NCI-H748 treated with DMSO at 0.1 percent for 48 hours (cell line): ENCODE measurements around the gene GDF11.

Experiments used
- DNase-seq: peaks from one replicate; lab custom pipeline; 2025; lab: John Stamatoyannopoulos, UW

GDF11 gene

DNA sequence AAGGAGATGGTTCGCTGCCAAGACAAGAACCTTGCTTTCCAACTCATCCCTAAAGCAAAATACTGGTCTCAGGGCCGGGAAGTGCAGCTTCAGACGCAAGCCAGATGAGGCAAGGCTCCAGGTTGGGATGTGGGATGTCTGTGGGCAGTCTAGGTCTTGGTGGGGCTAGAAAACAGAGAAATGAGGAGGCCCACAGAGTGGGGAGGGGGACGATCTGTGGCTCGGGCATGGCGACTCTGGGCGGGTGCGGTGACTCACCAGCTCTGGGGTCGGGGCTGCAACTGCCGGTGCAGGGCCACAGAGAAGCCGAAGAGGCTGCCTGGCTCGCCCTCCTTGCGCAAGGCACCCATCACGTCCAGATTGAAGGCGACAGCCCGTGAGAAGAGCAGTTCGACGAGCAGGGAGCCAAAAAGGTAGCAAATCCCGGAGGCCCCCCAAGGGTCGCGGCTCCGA is 35.7 kb upstream of the GDF11 start:
- DNase-seq: no peak

DNA sequence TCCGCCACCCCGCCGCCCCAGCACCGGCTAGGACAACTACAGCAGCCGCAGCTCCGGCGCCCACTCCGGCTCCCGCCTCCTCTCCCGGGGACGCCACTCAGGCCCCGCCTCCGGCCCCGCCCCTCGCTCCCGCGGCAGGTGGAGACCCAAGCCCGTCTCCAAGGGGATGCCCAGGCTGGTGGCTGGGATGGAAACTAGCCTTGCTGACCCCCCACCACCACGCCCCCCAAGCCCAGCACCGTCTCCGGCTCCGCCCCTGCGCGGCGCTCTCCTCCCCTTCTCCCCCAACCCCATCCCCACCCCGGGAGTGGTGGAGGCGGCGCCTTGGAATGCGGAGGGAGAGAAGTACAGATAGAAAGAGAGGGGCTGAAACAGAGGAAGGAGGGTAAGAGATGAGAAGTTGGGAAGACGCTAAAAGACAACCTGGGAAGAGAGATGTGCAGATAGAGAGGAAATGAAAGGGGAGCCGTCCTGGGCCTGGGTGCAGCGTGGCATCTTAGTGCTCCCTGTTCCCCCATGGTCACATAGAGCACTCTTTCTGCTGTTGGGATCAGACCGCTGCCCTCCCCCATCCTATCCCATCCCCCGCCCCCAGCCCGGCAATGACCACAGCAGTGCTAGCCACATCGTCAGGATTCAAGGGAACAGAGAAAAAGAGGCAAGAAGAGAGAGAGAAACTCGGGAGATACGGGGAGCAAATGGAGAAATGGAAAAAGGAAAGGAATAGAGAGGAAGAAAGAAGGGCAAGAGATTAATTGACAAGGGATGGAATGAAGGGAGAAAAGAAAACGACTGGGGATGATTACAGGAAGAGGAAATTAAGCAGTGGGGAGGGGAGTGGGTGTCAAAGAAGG is 34.9 kb upstream of the GDF11 start, which contains the start of gene ITGA7:
Gene ITGA7 (minus strand): TSS at position 64 of the 854 bp plus-strand sequence. CDS start 222 bp downstream, outside the sequence.
- DNase-seq: peak; percentile 78

DNA sequence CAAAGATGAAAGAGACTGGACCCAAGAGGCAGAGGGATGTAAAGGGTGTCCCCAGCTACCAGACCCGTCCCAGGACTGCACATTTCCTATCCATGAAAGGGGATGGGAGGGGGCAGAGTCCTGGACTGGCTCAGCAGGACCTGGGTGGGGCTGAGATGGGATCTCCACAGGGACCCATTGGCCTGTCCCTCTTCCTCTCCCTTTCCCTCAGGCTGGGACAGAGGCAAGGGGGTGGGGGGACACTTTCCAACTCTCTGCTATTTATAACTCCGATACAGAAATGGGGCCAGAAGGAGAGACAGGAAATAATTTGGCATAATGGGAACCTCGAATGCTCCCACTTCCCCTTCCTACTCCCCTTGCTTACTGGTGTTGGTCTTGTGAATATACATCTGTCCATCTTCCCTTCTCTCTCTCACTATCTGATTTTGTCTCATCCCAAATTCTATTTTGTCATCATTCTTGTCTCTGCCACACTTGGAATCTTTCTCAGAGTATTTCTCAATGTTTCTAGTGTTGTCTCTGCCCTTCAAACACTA is 34.2 kb upstream of the GDF11 start:
- no peak for DNase-seq

DNA sequence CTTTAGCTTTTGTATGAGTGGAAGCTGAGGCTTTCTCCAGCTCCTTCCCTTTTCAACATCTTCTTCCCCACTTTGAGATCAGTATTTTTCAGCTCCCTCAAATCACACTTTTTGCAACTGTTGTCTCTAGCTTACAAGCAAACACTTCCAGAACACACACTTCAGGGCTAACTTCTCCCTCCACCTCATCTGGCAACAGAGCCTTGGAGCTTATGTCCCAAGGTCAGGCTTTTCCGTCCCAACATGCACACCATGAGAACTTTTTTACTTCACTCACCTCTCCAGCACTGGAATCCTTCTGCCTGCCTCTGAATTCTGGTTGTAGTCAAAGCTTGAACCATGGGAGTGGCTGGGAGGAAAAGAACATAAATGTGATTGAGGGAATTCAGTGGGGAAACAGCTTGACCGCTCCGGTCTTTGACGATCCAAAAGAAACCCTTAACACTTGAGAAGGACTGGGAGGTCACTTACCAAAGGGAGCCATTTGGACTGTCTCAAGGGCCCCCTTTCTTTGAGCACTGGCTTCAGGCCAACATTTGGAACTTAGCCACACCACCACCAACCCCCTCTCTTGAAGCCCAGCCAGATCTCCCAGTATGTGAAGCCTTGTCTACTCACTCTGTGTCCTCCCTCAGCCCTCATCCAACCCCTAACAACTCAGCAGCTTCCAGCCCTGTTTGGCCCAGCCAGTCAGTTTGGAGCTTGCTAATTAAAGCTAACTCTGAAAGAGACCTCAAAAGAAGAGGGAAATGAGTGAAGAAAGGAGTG is 31.0 kb upstream of the GDF11 start:
- no peak for DNase-seq

DNA sequence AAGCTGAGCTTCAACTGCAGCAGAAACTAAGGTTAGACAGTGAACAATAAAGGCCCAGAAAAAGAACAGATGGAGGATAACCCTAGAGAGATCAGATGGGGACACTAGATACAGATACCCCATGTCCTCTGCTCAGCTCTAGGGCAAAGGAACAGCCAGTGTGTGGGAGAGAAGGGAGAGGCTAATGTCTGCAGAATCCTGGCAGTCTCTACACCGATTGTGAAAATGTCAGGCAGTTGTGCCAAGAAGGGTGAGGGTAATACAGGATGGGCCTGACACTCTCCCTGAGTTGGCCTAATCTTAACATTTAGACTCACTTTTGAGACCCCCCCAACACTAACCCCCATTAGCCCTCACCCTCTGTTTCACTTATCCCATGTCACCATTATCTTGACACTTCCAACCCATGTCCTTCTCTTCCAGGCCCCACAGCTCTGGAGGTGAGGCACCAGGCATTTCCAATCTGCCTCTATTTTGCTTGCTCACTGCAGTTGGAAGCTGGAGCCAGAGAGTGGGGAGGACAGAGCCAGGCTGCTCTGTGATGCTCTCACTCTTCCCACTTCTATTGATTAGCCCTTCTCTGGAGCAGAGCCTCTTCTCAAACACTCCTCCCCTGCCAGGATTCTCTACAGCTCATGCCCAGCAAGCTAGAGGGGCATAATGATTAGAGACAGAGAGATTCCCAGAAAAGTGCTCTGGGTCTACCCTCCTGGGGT is 30.1 kb upstream of the GDF11 start:
- DNase-seq: no peak

DNA sequence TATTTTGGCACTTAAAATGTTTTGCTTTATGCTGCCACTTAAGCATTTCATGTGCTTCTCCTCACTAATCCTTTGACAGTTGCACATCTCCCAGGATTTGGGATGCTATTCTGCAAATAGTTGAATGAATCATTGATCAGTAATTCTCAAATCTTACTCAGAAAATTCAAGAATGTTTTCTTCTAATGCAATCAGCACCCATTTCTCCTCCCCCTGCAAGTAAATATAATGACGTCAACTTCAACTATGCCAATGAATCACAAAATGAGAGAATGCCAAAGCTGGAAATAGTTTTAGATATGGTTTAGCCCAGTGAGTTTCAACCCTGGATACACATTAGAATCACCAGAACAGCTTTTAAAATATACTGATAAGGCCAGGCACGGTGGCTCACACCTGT is 29.2 kb upstream of the GDF11 start:
- DNase-seq: no peak

DNA sequence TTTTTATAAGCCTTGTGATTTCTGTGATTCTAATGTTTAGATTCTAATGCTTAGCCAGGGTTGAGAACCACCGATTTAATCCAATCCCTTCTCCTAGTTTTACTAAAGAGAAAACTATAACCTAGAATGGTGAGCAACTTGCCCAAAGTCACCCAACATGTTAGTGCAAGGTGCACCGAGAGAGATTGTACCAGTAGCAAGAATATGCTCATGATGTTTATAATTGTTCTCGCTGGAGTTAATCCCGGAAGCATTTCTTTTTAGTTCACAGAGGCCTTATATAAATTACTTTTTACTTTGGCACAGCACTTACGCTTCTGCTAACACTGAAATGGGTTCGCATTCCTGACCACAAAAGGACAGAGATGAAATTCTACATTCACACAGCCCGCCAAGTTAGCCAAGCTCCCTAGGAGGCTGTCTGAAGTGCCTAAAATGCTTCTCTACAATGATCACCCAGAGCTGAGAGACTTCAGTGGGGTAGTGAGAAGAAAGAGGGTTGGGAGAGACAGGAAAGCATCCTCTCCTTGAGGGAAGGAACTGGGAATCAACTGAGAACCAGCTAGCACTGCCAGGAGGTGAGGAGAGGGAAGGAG is 27.7 kb upstream of the GDF11 start:
- no peak for DNase-seq

DNA sequence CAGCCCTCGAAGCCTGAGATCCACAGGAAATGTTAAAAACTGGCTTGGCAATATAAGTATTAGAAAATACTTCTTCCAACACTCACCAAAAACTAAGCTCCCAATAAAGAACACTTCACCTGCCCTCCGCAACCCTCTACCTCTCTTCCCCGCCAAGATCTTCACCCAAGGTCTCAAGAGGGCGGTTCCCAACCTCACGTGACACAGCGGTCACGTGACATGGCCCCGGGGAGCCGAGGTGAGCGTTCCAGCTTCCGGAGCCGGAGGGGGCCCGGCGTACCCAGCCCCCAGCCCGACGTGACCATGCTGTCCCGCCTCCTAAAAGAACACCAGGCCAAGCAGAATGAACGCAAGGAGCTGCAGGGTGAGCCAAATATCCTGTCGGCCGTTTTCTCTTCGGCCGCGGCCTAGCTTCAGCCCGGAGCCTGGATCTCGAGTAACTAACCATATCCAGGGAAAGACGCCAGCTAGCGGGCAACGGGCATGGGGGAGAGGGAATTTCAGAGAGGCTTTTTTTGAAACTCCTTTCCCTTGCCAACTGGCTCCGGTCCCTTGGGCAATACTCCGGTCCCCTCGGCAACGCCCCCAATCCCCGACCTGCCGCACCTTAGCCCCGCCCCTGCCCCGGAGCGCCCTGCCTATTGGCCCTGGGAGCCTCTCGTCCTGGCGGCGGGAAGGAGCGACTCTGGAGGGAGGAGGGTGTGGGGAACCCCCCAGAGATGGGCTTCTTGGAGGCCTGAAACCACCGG is 26.9 kb upstream of the GDF11 start, which contains the start of gene BLOC1S1:
Gene BLOC1S1 (plus strand): TSS at position 214 of the 749 bp plus-strand sequence. CDS start 6 bp downstream, at position 220.
- DNase-seq: peak; percentile 84

DNA sequence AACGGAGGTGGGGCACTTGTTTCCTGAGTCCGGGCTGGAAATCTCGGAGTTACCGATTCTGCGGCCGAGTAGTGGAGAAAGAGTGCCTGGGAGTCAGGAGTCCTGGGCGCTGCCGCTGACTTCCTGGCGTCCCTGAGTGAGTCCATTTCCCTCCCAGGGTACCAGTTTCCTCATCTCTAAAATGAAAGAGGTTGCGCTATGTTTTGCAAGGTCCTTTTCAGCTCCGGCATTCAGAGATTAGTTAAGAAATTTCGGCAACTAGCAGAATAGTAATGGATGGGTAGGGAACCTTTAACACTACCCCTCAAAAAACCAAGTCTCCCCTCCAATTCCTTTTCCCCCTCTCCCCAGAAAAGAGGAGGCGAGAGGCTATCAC is 26.4 kb upstream of the GDF11 start:
- DNase-seq: peak; percentile 51

DNA sequence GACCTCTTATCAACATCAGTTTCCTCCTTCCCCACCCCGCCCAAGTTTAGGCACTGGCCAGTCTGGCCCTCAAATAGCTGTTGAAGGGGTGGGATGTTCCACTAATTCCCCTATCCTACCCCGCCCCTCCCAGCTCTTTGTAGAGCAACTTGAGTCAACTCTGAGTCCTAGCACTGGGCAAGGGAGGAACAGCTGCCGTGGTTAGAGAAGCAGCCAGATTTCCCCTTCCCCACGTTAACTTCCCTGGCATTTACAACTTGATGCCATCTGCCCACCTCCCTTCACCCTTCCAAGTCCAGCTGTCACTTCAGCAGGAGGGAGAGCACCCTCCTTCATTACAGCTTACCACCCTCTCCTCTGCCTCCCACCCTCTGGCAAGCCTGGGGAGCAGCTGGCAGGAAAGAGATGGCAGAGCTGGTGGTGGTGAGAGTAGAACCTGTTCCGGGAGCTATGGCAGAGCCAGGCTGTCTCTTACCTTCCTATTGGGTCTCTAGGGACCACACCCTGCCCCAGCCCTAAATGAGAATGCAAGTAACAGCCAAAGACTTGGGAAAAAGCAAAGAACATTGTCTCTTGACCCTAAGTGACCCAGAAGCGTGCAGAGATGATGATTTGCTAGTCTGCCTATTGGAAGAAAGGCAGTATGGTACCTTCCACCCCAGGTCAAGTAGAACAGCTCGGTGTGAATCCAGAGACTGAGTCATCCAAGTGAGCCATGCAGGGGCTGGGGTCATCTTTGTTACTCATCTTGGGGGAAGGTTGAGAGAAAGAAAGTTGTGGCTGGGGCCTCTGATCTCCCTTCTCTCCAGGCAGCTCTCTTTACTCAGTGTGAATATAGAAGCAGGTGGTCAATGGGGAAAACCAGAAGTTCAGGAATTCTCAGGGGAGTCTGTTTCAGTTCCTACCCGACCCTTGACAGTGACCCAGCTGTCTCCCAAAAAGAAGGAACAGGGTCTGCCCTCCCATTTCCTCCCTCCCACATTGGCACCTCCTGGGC is 25.6 kb upstream of the GDF11 start:
- no peak for DNase-seq

DNA sequence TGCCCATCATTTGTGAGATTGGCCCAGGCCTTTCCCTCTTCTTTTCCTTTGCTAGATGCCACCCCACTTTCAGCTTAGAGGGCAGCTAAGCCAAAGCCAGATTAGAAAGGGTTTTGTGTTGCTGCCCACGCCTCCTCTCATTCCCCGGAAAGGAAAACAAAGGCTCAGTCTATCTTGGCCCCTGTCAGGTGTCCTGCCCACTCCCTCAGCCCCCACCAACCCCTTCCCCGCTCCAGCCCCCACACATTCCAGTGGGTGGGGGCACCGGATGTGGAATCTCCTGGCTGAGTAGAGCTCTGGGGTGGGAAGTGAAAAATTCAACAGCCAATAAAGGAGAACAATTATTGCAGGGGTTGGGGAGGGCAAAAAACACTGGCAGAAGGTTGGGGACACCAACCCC is 24.9 kb upstream of the GDF11 start:
- no peak for DNase-seq

DNA sequence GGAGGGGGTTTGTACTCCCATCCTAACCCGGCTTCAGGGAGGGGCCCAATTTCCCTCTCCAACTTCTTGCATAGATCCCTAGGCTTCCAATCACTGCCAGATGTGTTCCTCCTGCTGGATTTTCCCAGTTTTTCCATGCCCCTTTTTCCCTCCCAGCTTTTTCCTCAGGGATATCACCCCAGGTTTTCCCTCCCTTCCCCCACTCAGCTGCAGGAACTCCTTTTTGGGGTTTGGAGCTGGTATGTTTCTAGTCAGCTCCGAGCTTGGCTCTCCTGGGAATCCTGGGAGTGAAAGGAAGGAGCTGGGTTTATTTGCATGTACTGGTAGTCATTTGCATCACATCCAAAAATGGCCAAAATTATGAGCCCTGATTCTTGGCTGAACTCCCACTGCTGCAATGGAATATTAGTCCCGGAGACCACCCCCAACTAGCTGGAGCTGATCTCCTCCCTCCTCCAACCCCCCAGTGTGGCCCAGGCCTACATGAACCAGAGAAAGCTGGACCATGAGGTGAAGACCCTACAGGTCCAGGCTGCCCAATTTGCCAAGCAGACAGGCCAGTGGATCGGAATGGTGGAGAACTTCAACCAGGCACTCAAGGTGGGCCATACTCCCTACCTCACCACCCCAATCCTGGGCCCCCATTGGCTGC is 24.2 kb upstream of the GDF11 start:
- DNase-seq: no peak

DNA sequence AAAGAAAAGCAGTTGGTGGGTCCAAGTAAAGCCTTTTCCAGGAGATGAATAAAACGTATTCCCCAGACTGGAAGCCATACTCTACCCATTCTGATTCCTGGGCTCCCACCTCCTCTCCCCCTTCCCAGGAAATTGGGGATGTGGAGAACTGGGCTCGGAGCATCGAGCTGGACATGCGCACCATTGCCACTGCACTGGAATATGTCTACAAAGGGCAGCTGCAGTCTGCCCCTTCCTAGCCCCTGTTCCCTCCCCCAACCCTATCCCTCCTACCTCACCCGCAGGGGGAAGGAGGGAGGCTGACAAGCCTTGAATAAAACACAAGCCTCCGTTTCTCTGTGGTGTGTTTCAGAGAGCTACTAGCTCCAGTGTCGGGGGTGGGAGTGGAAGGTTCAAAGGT is 23.6 kb upstream of the GDF11 start:
- DNase-seq: no peak

DNA sequence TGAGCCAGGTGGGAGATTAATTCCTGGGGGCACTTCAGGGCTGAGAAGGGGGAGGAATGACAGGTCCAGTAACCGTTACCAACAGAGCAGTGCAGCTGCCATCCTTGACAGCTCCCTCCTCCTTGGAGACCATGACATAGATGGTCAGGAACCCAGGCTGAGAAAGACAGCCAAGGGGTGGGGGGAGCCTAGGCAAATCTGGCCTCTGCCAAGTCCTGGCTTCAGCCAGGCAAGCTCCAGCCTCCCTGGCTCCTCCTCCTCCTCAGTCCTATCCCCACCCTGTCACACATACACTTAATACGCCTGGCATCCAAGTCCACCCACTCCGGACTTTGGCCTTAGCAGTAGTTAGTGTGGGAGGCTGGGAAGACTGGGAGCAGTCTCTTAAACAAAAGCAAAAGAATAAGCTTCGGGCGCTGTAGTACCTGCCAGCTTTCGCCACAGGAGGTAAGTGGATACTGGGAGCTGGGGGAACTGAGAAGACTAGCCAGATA is 22.8 kb upstream of the GDF11 start, which contains the start of gene RDH5:
Gene RDH5 (plus strand): TSS at position 323 of the 494 bp plus-strand sequence. CDS start 792 bp downstream, outside the sequence.
- DNase-seq: no peak

DNA sequence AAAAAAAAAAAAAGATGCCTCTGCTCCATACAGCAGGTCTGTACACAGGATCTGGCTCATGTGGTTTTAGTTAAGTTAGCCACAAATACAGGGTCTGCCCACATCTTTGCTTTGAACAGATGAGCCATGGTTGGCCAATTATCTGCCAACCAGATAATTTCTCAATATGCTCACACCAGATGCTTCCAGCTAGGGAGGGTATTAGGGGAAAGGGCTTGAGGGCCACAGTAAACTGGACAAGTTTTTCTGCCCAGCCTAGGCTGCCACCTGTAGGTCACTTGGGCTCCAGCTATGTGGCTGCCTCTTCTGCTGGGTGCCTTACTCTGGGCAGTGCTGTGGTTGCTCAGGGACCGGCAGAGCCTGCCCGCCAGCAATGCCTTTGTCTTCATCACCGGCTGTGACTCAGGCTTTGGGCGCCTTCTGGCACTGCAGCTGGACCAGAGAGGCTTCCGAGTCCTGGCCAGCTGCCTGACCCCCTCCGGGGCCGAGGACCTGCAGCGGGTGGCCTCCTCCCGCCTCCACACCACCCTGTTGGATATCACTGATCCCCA is 22.0 kb upstream of the GDF11 start:
- peak; percentile 15 for DNase-seq

DNA sequence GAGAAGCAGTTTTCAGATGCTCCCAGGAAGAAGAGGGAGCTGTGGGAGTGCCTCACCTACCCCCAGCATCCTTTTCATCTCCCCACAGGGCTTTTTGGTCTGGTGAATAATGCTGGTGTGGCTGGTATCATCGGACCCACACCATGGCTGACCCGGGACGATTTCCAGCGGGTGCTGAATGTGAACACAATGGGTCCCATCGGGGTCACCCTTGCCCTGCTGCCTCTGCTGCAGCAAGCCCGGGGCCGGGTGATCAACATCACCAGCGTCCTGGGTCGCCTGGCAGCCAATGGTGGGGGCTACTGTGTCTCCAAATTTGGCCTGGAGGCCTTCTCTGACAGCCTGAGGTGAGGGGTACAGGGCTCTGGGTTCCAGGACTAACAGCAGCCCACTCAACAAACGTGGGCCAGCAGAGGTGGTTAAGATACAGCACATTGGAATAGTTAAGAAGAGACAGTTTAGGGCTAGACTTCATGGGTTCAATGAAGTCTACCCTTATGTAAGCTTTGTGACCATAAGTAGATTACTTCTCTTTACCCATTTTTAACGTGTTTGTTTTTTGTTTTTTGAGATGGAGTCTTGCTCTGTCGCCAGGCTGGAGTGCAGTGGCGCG is 21.2 kb upstream of the GDF11 start:
- DNase-seq: no peak

DNA sequence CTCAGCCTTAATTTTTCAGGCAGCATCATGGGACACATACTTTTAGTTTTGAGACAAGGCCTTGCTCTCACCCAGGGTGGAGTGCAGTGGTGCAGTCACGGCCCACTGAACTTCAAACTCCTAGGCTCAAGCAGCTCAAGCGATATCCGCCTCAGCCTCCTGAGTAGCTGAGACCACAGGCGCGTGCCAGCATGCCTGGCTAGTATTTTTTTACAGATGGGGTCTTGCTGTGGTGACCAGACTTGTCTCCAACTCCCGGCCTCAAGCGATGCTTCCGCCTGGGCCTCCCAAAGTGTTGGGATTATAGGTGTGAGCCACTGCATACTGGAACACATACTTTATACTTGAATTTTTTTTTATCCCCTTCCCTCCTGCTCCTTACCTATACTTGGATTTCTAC is 20.0 kb upstream of the GDF11 start:
- no peak for DNase-seq
